ENCODE results near the gene CLEC18C.
"Not testable (repeated sequence)": the region's sequence is repeated elsewhere in the genome, so short reads cannot be mapped to it uniquely, and the experiment has no call there.

CLEC18C gene

GRCh38 chr16:70160821-70161220, 12.8 kb upstream of the CLEC18C start:
- Histone ChIP-seq H3K4me3 (replicated peaks; ENCODE audit: insufficient read depth, low read length) (no peak overlapping the region), H3K27ac (replicated peaks) (no peak overlapping the region), H3K27me3 (ENCODE audit: insufficient read depth, poor library complexity, severe bottlenecking) (no peaks in the 10 kb centered on the region)
- TF ChIP-seq SPI1 (IDR thresholded peaks at IDR 0.05; ENCODE audit: borderline replicate concordance, low read depth) = no peak
- TF ChIP-seq REST (IDR thresholded peaks at IDR 0.05; ENCODE audit: insufficient replicate concordance, low read depth) = no peak
- TF ChIP-seq POLR2AphosphoS5 (IDR thresholded peaks at IDR 0.05; ENCODE audit: low read depth) = no peak
- DNase-seq (ENCODE audit: low read depth in 1 of 2, low spot score in 1 of 2) = peak in 1 of 2 experiments; percentile 1

GRCh38 chr16:70161350-70161749, 12.2 kb upstream of the CLEC18C start:
- TF ChIP-seq CTCF (IDR thresholded peaks at IDR 0.05; ENCODE audit: insufficient read depth, low read length) (no peak), REST (IDR thresholded peaks at IDR 0.05; ENCODE audit: insufficient replicate concordance, low read depth) (no peak), GABPA (IDR thresholded peaks at IDR 0.05; ENCODE audit: low read depth) (no peak), POLR2AphosphoS5 (IDR thresholded peaks at IDR 0.05; ENCODE audit: low read depth) (no peak), SPI1 (IDR thresholded peaks at IDR 0.05; ENCODE audit: borderline replicate concordance, low read depth) (no peak)
- DNase-seq (ENCODE audit: low read depth in 1 of 2, low spot score in 1 of 2) = peak in 1 of 2 experiments; percentile 7

GRCh38 chr16:70162041-70162451, 11.5 kb upstream of the CLEC18C start:
- Histone ChIP-seq H3K4me3 (replicated peaks; ENCODE audit: insufficient read depth, low read length) (no peak overlapping the region), H3K27me3 (ENCODE audit: insufficient read depth, poor library complexity, severe bottlenecking) (no peaks in the 10 kb centered on the region), H3K27ac (replicated peaks) (no peak overlapping the region)
- TF ChIP-seq CTCF (IDR thresholded peaks at IDR 0.05; ENCODE audit: insufficient read depth, low read length) (no peak), GABPA (IDR thresholded peaks at IDR 0.05; ENCODE audit: low read depth) (no peak), SPI1 (IDR thresholded peaks at IDR 0.05; ENCODE audit: borderline replicate concordance, low read depth) (no peak)
- peak in 1 of 2 experiments; percentile 9 for DNase-seq (ENCODE audit: low read depth in 1 of 2, low spot score in 1 of 2)

More at GRCh38 chr16:70161350-70161749, 12.2 kb upstream of the CLEC18C start:
- H3K27me3 ChIP-seq (ENCODE audit: insufficient read depth, poor library complexity, severe bottlenecking) = no peaks in the 10 kb centered on the region
- H3K4me3 ChIP-seq (replicated peaks; ENCODE audit: insufficient read depth, low read length) = no peak overlapping the region
- no peak overlapping the region for H3K27ac ChIP-seq (replicated peaks)

- Histone ChIP-seq H3K27ac (replicated peaks) (no peak overlapping the region), H3K27me3 (ENCODE audit: insufficient read depth, poor library complexity, severe bottlenecking) (no peaks in the 10 kb centered on the region), H3K4me3 (replicated peaks; ENCODE audit: insufficient read depth, low read length) (no peak overlapping the region)
- TF ChIP-seq REST (IDR thresholded peaks at IDR 0.05; ENCODE audit: insufficient replicate concordance, low read depth) = no peak
- DNase-seq (ENCODE audit: low read depth in 1 of 2, low spot score in 1 of 2) = peak in 1 of 2 experiments; percentile 2
Measured at GRCh38 chr16:70163596-70163995, 10.0 kb upstream of the CLEC18C start.

- H3K27me3 ChIP-seq (ENCODE audit: insufficient read depth, poor library complexity, severe bottlenecking); DNase-seq (ENCODE audit: low read depth in 1 of 2, low spot score in 1 of 2); H3K27ac ChIP-seq (replicated peaks); H3K4me3 ChIP-seq (replicated peaks; ENCODE audit: insufficient read depth, low read length): not testable (repeated sequence)
Measured at GRCh38 chr16:70166688-70167087, 6.9 kb upstream of the CLEC18C start.

GRCh38 chr16:70173916-70174315, 329 bp downstream of the CLEC18C start:
- H3K4me3 ChIP-seq (replicated peaks; ENCODE audit: insufficient read depth, low read length); DNase-seq (ENCODE audit: low read depth in 1 of 2, low spot score in 1 of 2); H3K27ac ChIP-seq (replicated peaks); H3K27me3 ChIP-seq (ENCODE audit: insufficient read depth, poor library complexity, severe bottlenecking): not testable (repeated sequence)

- DNase-seq (ENCODE audit: low read depth in 1 of 2, low spot score in 1 of 2); H3K27me3 ChIP-seq (ENCODE audit: insufficient read depth, poor library complexity, severe bottlenecking); H3K27ac ChIP-seq (replicated peaks); H3K4me3 ChIP-seq (replicated peaks; ENCODE audit: insufficient read depth, low read length): not testable (repeated sequence)
Measured at GRCh38 chr16:70174387-70174932, 873 bp downstream of the CLEC18C start.

Data from HL-60 (cell line).